ENCODE measurements around the gene UBE2D1.
"Not testable (repeated sequence)": the region's sequence is repeated elsewhere in the genome, so short reads cannot be mapped to it uniquely, and the experiment has no call there.

Gene UBE2D1

DNA sequence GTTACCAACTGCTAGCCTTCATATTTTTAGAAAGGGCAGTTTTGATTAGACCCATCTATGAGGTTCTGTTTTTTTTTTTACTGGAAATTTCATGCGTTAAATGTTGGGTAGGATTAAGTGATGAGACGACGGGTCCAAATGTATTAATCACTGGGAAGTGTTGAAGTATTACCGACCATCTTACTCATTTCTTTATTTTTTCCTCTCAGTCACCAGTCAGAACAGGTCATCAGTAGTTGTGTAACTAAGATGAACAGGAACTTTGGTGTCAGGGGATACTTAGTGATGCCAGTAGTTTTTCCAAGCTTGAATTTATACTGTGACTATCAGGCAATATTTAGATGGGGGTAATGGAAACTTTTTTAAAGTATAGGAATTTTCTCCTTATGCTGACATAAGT, 64.6 kb downstream of the UBE2D1 start:
- H3K27me3 Mint-ChIP-seq = no peaks in the 10 kb centered on the region
- H3K9me3 Mint-ChIP-seq = no peaks in the 10 kb centered on the region
- H3K27ac Mint-ChIP-seq = no peak overlapping the region
- peaks cover 28% of the 10 kb centered on the region for H3K36me3 Mint-ChIP-seq (ENCODE audit: insufficient read depth)
- DNase-seq = no peak
- ATAC-seq (replicated peaks) = no peak
- no peak overlapping the region for H3K4me3 Mint-ChIP-seq
- no peaks in the 10 kb centered on the region for H3K4me1 Mint-ChIP-seq (ENCODE audit: low read depth in 2 of 2)

DNA sequence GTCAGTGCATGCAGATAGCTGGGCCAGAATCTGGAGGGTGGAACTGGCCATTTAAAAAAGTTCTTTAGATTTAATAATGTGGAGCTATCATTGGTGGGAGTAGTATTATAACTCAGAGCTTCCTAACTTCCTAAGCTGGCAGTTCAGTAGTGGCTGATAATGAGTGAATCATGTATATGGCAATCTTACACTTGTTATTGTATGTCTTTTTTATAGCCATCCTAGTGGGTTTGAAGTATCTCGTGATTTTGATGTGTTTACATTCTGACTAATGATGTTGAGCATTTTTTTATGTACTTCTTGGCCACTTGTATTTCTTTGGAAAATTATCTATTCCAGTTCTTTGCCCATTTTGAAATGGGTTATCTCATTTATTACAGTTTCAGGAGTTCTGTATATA, 65.8 kb downstream of the UBE2D1 start:
- Mint-ChIP-seq H3K4me3 (no peak overlapping the region), H3K9me3 (no peaks in the 10 kb centered on the region), H3K27ac (no peak overlapping the region), H3K27me3 (no peaks in the 10 kb centered on the region), H3K36me3 (ENCODE audit: insufficient read depth) (peaks cover 19% of the 10 kb centered on the region), H3K4me1 (ENCODE audit: low read depth in 2 of 2) (no peaks in the 10 kb centered on the region)
- DNase-seq (no peak), ATAC-seq (replicated peaks) (no peak)

DNA sequence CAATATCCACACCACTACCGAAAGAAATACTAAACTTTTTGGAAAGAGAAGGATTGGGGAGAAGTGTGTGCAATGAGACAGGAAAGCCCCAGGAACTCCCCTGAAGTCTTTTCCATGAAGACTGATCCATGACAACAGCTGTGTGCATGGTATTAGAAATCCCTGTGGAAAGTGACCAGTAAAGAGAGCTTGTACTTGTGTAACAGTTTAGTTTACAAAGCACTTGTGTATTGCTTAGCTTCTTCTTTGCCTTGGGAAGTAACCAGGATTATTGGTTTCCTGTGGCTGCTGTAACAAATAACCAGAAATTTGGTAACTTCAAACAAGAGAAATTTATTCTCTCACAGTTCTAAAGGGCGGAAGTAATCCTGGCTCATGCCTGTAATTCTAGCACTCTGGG, 69.2 kb downstream of the UBE2D1 start:
- no peaks in the 10 kb centered on the region for H3K9me3 Mint-ChIP-seq
- H3K4me1 Mint-ChIP-seq (ENCODE audit: low read depth in 2 of 2) = no peaks in the 10 kb centered on the region
- DNase-seq (no peak), ATAC-seq (replicated peaks) (no peak)
- no peaks in the 10 kb centered on the region for H3K27me3 Mint-ChIP-seq
- H3K27ac Mint-ChIP-seq = no peak overlapping the region
- peaks cover 3% of the 10 kb centered on the region for H3K36me3 Mint-ChIP-seq (ENCODE audit: insufficient read depth)
- H3K4me3 Mint-ChIP-seq = no peak overlapping the region

DNA sequence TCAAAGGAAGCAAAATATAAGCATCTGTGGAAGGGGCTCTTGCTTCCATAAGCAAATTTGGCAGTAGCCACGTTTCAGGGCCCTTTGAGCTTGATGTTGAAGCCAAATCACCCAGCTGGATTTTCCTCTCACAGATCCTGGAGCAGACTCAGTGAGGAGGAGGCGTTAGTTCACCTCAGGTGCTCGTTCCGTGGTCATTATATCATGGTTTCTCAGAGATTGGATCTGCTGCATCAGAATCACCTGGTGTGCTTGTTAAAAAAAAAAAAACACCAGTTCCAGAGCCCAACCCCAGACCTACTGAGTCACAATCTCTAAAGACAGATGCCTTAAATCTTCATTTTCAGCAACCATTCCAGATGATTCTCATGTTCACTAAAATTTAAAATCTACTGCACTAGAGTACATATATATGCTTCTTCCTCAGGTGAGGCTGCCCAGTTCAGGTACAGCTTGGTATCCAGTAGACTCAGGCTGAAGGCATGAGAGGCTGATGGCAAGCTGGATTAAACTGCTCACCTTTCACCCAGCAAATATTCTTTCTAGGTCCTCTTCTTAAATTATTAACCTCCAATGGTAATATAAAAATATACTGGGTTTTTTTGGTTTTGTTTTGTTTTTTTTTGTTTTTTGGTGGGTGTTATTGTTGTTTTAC, 75.3 kb downstream of the UBE2D1 start:
- DNase-seq (no peak), ATAC-seq (replicated peaks) (no peak)
- Mint-ChIP-seq H3K9me3 (peaks cover 0 to 3% of the 10 kb centered on the region in 2 donors), H3K4me3 (no peak overlapping the region), H3K27me3 (peaks cover 0 to 10% of the 10 kb centered on the region in 2 donors), H3K36me3 (ENCODE audit: insufficient read depth) (peaks cover 3% of the 10 kb centered on the region), H3K4me1 (ENCODE audit: low read depth in 2 of 2) (no peaks in the 10 kb centered on the region), H3K27ac (no peak overlapping the region)

DNA sequence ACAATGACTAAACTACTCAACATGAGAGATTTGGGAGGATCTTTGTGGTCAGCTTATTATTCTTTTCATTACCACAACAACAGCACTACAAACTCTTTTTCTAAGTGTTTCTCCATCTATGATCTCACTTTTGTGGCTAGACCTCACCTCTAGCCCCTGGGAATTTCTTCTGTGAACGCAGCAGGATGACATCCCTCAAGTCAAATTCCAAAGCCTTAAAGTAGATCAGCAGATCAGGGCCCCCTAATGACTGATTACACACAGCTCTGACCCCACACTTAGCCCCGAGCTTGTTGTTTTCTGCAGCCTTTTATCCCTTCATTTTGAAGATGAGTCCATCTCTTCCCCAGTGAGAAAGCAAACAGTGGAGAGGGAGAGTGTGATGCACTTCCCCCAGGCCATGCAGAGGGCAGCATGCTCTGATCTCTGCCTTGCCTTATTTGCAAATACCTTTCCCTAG, 77.7 kb downstream of the UBE2D1 start:
- Mint-ChIP-seq H3K4me3 (no peak overlapping the region), H3K27me3 (peaks cover 9 to 23% of the 10 kb centered on the region in 2 donors), H3K27ac (no peak overlapping the region), H3K36me3 (ENCODE audit: insufficient read depth) (no peaks in the 10 kb centered on the region), H3K4me1 (ENCODE audit: low read depth in 2 of 2) (peaks cover 0 to 2% of the 10 kb centered on the region in 2 donors), H3K9me3 (peaks cover 0 to 3% of the 10 kb centered on the region in 2 donors)
- ATAC-seq (replicated peaks) = no peak
- DNase-seq = no peak

DNA sequence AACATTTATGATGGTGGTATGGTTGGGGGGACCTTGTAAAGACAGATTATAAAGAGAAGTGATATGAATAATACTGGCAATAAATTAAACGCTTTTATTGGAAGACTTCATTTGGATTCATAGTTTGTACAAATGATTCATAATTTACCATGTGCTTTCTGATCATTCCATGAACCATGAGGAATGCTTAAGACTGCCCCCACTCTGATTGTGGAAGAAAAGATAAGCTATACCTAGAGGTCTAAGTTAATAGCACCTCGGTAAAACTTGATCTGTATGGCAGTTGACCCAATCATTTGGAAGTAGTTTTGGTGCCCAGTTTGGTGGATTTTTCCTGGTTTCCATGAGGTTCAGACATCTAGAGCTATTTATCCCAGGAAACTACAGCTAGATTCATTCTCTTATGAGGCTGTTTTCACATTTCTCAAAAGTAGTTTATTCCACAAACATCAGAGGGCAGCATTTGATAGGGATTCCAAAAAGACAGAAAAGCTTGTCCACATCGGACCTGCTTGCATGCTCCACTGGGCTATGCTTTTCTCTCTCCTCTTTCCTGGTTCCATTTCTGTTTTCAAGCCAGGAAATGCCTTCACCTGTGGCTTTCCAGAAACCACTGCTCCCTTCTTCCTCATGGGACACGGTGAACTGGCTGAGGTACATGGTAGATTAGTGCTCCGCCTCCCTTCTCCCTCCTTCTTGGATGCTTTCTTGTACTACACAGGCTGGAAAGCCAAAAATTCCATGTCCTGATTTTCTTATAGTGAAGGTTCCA, 79.7 kb downstream of the UBE2D1 start:
- Mint-ChIP-seq H3K27me3 (peaks cover 11 to 23% of the 10 kb centered on the region in 2 donors), H3K4me1 (ENCODE audit: low read depth in 2 of 2) (peaks cover 0 to 2% of the 10 kb centered on the region in 2 donors), H3K27ac (no peak overlapping the region), H3K4me3 (no peak overlapping the region), H3K36me3 (ENCODE audit: insufficient read depth) (no peaks in the 10 kb centered on the region), H3K9me3 (peaks cover 0 to 7% of the 10 kb centered on the region in 2 donors)
- ATAC-seq (replicated peaks) = no peak
- DNase-seq = no peak

DNA sequence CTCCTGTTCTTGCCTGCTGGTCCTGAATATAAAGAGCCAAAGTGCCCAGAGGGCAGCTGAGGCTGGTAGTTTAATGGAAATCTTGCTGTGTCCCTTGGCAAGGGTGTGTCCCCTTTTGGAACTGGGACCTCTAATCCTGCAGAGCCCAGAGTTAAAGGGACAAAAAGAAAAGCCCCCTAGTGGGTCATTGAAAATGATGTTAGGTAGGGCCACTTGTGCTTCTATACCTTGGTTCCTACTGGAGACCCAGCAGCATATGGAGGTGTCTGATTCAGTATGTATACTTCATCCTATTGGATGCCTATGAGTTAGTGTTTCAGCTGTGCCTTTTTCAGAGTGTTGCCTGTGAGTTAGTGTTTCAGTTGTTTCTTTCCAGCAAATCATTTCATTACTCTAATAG, 81.0 kb downstream of the UBE2D1 start:
- peaks cover 0 to 2% of the 10 kb centered on the region in 2 donors for H3K4me1 Mint-ChIP-seq (ENCODE audit: low read depth in 2 of 2)
- no peaks in the 10 kb centered on the region for H3K36me3 Mint-ChIP-seq (ENCODE audit: insufficient read depth)
- DNase-seq (no peak), ATAC-seq (replicated peaks) (no peak)
- H3K9me3 Mint-ChIP-seq = peaks cover 0 to 7% of the 10 kb centered on the region in 2 donors
- H3K4me3 Mint-ChIP-seq = no peak overlapping the region
- peaks cover 22 to 24% of the 10 kb centered on the region in 2 donors for H3K27me3 Mint-ChIP-seq
- no peak overlapping the region for H3K27ac Mint-ChIP-seq

DNA sequence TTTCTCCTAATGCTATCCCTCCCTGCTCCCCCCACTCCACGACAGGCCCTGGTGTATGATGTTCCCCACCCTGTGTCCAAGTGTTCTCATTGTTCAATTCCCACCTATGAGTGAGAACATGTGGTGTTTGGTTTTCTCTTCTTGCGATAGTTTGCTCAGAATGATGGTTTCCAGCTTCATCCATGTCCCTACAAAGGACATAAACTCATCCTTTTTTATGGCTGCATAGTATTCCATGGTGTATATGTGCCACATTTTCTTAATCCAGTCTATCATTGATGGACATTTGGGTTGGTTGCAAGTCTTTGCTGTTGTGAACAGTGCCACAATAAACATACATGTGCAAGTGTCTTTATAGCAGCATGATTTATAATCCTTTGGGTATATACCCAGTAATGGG, 83.1 kb downstream of the UBE2D1 start:
- ATAC-seq (replicated peaks); H3K9me3 Mint-ChIP-seq; H3K36me3 Mint-ChIP-seq (ENCODE audit: insufficient read depth); H3K27ac Mint-ChIP-seq; H3K4me1 Mint-ChIP-seq (ENCODE audit: low read depth in 2 of 2); H3K4me3 Mint-ChIP-seq; DNase-seq: not testable (repeated sequence)
- peaks cover 39 to 40% of the 10 kb centered on the region in 2 donors for H3K27me3 Mint-ChIP-seq

Data from effector memory CD8-positive, alpha-beta T cell (primary cell).